ENCODE measurements around the gene ARSJ.

The ARSJ gene

DNA sequence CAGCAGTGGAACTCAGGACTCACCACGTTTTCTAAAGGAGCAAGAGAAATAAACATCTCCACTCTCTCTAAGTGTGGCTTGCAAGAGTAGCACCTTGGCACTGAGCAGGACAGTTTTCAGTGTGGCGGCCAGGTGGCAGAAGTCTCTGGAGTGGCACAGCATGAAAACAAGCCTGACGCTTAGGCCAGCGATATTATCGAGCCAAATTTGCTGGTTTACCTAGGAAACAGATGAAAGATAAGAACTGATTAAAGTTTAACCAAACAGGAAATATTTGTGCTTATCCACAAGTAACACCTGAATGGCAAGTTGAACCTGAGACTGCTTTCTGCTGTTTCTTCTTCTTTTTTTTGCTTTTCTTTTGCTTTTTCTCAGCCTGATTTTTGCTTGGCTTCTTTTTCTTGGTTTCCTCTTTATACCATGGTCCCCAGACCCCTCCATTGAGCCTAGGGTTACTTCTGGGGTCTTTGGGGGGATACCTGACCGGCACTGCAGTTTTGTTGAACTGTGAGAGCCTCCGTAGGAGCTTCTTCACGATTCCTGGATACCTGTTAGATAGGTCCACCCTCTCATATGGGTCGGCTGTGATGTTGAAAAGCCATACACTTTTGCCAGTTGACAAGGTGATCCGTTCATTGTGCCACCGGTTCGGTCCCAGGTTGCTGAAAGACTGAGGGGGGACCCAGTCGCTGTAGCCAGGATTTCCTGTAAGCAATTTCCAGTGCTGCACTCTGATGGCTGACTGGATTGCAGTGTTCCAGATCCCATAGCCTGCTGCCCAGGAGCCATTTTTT, 77.3 kb downstream of the ARSJ start:
- DNase-seq (ENCODE audit: low spot score) = no peak

GRCh38 chr4:113899271-113900070, 80.0 kb downstream of the ARSJ start:
- DNase-seq (ENCODE audit: low spot score) = no peak

DNA sequence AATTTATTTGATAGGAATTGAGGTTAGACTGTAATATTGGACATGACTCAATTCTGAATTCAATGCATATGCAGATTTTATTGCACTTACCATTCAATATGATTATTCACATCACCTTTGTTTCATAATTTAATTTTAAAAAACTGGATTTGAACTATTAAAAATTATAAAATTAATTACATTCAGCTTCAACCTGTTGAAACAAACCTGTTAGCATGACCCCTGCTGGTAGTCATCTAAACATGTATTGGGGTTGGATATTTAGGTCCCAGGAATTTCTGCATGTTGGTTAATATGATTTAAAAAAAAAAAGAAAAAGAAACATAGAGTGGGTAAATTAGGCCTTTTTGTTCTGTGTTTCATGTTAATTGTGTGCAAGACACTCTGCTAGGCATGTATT, 85.9 kb downstream of the ARSJ start:
- DNase-seq (ENCODE audit: low spot score) = peak; percentile 27

GRCh38 chr4:113888006-113888405, 91.4 kb downstream of the ARSJ start:
- no peak for DNase-seq (ENCODE audit: low spot score)

DNA sequence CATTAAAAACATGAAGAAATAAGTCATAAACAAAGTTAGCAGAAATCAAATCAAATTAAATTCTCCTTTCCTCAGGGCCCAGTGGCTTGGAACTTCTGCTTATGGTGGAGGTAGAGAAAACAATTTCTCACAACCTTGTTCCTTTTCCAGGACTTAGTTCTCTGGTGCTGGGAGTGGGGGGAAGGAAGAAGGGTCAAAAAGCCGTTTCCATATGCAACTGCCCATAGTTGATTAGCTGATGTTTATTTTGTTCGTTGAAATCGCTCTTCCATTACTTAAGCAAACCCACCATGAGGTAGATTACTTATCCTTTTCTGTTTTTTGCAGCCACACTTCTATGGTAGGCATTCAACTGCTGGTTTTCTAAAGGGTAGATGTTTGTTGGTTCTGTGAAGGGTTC, 94.2 kb downstream of the ARSJ start:
- no peak for DNase-seq (ENCODE audit: low spot score)

GRCh38 chr4:113884655-113885054, 94.8 kb downstream of the ARSJ start:
- no peak for DNase-seq (ENCODE audit: low spot score)

- no peak for DNase-seq (ENCODE audit: low spot score)
Measured at GRCh38 chr4:113882668-113883067, 96.8 kb downstream of the ARSJ start.

- no peak for DNase-seq (ENCODE audit: low spot score)
Measured at GRCh38 chr4:113881256-113881655, 98.2 kb downstream of the ARSJ start.

DNA sequence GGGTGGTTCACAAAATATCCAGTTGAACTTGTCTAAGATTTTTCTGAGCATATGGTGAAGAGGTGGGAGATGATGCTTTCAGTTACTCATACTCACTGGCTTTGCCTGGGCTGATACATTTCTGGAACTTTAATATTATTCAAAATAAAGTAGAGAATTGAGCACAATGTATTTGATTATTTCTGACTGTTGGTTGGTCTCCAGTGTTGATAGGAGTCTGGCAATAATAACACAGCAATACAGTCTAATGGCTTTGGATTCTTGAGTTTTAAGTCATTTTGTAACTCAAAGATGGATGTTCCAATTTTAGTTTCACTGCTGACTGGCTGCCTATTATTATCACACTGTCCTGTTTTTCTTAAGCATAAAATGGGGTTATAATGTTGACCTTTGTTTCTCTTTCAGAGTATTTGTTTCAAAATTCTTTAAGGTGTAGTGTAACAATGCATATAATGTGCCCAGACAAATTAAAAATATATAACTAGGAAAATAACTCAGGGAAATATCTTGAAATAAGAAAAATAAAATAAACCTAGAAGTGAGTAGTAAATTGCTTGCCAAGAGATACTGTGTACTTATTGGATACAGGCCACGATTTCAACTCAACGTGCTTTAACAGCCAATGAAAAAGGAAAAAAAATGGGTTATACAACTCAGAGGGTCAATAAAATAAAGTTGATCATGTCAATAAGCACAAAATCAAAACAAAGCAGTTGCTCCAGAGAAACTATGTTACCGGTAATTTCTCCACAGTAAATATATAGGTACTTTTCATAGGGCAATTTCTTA, 99.0 kb downstream of the ARSJ start:
- no peak for DNase-seq (ENCODE audit: low spot score)

GRCh38 chr4:113878668-113879067, 100.8 kb downstream of the ARSJ start:
- no peak for DNase-seq (ENCODE audit: low spot score)

GRCh38 chr4:113874480-113874879, 105.0 kb downstream of the ARSJ start:
- no peak for DNase-seq (ENCODE audit: low spot score)

DNA sequence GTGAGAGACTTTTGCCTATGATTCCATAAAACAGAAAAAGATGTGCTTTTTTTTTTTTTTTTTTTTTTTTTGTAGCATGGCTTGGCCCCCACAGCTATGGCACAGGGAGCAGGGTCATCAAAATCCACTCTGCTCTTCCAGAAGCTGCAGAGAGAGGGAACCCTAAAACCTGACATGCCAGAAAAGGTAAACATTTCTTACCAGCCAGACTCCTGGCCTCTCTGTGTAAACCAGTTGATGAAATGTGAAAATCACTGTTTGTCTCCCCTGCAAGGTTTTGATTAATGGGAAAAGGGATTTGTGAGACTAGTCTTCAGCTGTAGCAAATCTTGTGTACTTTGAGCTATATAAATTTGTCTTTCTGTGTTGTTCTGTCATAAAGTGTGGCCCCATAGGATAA, 105.9 kb downstream of the ARSJ start:
- DNase-seq (ENCODE audit: low spot score) = no peak

GRCh38 chr4:113872426-113873260, 106.8 kb downstream of the ARSJ start:
- no peak for DNase-seq (ENCODE audit: low spot score)

- no peak for DNase-seq (ENCODE audit: low spot score)
Measured at GRCh38 chr4:113871080-113871479, 108.4 kb downstream of the ARSJ start.

DNA sequence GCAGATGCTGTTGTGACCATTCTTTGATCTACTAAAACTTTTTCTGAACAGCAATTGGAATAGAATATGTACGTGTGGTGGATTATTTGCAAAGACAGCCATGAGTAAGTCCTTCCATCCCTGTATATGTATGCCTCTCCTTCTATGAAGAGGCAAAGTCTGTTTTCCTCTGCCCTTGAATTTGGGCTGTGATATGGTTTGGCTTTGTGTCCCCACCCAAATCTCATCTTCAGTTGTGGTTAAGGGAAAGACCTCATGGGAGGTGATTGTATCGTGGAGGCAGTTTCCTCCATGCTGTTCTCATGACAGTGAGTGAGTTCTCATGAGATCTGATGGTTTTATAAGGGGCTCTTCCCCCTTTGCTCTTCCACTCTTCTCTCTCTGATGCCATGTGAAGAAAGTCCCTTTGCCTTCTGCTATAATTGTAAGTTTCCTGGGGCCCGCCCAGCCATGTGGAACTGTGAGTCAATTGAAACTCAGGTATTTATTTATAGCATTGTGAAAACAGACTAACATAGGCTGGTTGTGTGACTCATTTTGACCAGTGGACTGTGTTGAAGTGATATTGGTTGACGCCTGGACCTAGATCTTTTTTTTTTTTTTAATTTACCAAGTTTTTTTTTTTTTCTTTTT, 109.6 kb downstream of the ARSJ start:
- no peak for DNase-seq (ENCODE audit: low spot score)

DNA sequence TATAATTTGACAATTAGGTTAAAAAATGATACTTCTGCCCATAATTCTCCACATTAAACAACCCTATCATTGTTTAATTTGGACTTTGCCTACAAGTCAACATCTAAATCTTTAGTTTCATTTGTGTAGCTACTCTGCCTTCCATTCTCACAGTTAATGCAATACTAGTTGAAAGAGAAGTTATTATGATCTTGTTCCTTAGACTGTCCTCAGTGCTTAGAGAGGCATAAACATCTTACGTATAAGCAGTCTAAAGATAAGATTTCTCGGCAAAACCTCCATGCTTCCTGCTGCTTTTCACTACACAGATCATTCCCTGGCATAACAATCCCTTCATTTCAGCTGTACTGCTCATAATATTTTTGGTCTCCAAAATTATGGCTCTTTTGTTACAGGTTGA, 112.8 kb downstream of the ARSJ start:
- no peak for DNase-seq (ENCODE audit: low spot score)

- no peak for DNase-seq (ENCODE audit: low spot score)
Measured at GRCh38 chr4:113858924-113859323, 120.5 kb downstream of the ARSJ start.

DNA sequence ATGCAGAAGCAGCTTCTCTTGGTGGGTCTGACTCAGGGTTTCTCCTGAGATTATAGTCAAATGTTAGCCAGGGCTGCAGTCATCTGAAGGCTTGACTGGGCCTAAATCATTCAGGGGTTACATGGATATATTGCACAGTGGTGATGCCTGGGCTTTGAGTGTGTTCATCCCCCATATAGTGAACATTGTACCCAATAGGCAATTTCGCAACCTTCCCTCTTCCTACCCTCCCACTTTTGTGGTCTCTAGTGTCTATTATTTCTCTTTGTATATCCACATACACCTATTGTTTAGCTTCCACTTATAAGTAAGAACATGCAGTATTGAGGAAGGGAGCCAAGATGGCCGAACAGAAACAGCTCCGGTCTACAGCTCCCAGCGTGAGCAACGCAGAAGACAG, 127.6 kb downstream of the ARSJ start:
- no peak for DNase-seq (ENCODE audit: low spot score)

Measured in COLO829 (cell line).